Fibroblast of pulmonary artery (primary cell): Measurements from ENCODE around the gene SLC35G3.
"Not testable (repeated sequence)": the region's sequence is repeated elsewhere in the genome, so short reads cannot be mapped to it uniquely, and the experiment has no call there.

Experiments used
- DNase-seq: peaks from one replicate; pipeline ENCODE4 v3.0.0-alpha.2; 2010; ENCODE audit warnings: low read depth
- H3K4me3 ChIP-seq: replicated peaks from 2 replicates; pipeline ENCODE4 v1.5.1; 2011; ENCODE audit warnings: low read depth, mild to moderate bottlenecking, control low read depth, low read length, moderate library complexity
- CTCF ChIP-seq: IDR thresholded peaks from 2 replicates; pipeline ENCODE4 v1.5.1; 2011; ENCODE audit warnings: mild to moderate bottlenecking, control low read depth, low read length, inconsistent platforms; ENCODE audit errors: missing control alignments

Gene SLC35G3

GRCh38 chr17:35185849-35186248 is 8.3 kb downstream of the SLC35G3 start:
- H3K4me3 ChIP-seq = no peak overlapping the region
- no peak for TF ChIP-seq CTCF
- no peak for DNase-seq

GRCh38 chr17:35184274-35184673 is 9.9 kb downstream of the SLC35G3 start:
- no peak for TF ChIP-seq CTCF

GRCh38 chr17:35183332-35183731 is 10.9 kb downstream of the SLC35G3 start:
- H3K4me3 ChIP-seq = no peak overlapping the region
- TF ChIP-seq CTCF = no peak
- no peak for DNase-seq

More at GRCh38 chr17:35184274-35184673, 9.9 kb downstream of the SLC35G3 start:
- no peak for DNase-seq
- H3K4me3 ChIP-seq = no peak overlapping the region

GRCh38 chr17:35179379-35179778 is 14.8 kb downstream of the SLC35G3 start:
- H3K4me3 ChIP-seq, DNase-seq: not testable (repeated sequence)

- DNase-seq = no peak
- no peak for TF ChIP-seq CTCF
- H3K4me3 ChIP-seq = no peak overlapping the region
Measured at GRCh38 chr17:35176897-35177296, 17.3 kb downstream of the SLC35G3 start.

GRCh38 chr17:35175638-35176415 is 18.4 kb downstream of the SLC35G3 start:
- no peak for DNase-seq
- no peak overlapping the region for H3K4me3 ChIP-seq
- TF ChIP-seq CTCF = no peak

- no peak for DNase-seq
- no peak overlapping the region for H3K4me3 ChIP-seq
- TF ChIP-seq CTCF = no peak
Measured at GRCh38 chr17:35174835-35175334, 19.3 kb downstream of the SLC35G3 start.

GRCh38 chr17:35172321-35172720 is 21.9 kb downstream of the SLC35G3 start:
- H3K4me3 ChIP-seq, DNase-seq: not testable (repeated sequence)
